ENCODE measurements around the gene ICAM5. TPM values are rescaled to one million over a fixed set of nuclear protein-coding genes. Genes with fewer than 3 reads are reported as not detected.

The ICAM5 gene
- total RNA-seq, 1 experiment from 2014 or later = 19.5 TPM

GRCh38 chr19:10256970-10257615 lies 32.7 kb upstream of the ICAM5 start:
- ChIA-PET CTCF (no interaction called here), POLR2A (no interaction called here)
- Histone ChIP-seq H3K4me1 (ENCODE audit: control insufficient read depth, insufficient read depth, low read length) (peaks cover 6% of the 10 kb centered on the region; the same call in 1 of the 2 replicates), H3K36me3 (ENCODE audit: control insufficient read depth, insufficient read depth, low read length) (peaks cover 5% of the 10 kb centered on the region; the same call in 1 of the 2 replicates), H3K27me3 (ENCODE audit: control insufficient read depth, insufficient read depth, low read length) (no peaks in the 10 kb centered on the region), H3K9me3 (ENCODE audit: control insufficient read depth, insufficient read depth, low read depth, low read length) (no peaks in the 10 kb centered on the region), H3K27ac (ENCODE audit: low read length) (no peak overlapping the region), H3K4me3 (ENCODE audit: low read depth in 2 of 2, low read length in 2 of 2) (no peak overlapping the region)
- intact Hi-C loops (cut with micrococcal nuclease; ENCODE audit: unreplicated experiment) (loop anchor here (5.0 kb wide), 1 partner anchor 130 kb away; no protein-coding TSS in a partner anchor), in situ Hi-C loops (cut with HindIII; ENCODE audit: low pct_unique_long_range_greater_than_20kb, low sequenced_read_pairs) (no loop called here)
- ATAC-seq (no peak), DNase-seq (ENCODE audit: low read depth, low spot score) (no peak)
- BruUV-seq (replicated peaks) = no TSS peak
- TF ChIP-seq, protein P1, sequence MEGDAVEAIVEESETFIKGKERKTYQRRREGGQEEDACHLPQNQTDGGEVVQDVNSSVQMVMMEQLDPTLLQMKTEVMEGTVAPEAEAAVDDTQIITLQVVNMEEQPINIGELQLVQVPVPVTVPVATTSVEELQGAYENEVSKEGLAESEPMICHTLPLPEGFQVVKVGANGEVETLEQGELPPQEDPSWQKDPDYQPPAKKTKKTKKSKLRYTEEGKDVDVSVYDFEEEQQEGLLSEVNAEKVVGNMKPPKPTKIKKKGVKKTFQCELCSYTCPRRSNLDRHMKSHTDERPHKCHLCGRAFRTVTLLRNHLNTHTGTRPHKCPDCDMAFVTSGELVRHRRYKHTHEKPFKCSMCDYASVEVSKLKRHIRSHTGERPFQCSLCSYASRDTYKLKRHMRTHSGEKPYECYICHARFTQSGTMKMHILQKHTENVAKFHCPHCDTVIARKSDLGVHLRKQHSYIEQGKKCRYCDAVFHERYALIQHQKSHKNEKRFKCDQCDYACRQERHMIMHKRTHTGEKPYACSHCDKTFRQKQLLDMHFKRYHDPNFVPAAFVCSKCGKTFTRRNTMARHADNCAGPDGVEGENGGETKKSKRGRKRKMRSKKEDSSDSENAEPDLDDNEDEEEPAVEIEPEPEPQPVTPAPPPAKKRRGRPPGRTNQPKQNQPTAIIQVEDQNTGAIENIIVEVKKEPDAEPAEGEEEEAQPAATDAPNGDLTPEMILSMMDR (IDR thresholded peaks at IDR 0.05) = no peak
- TF ChIP-seq SIN3A (IDR thresholded peaks at IDR 0.05; ENCODE audit: borderline replicate concordance, insufficient read depth, low read depth, low read length) = no peak
- TF ChIP-seq TCF7L2 (IDR thresholded peaks at IDR 0.05; ENCODE audit: low read depth, low read length) = no peak
- TF ChIP-seq POLR2AphosphoS5 (IDR thresholded peaks at IDR 0.05; ENCODE audit: low read depth, low read length) = no peak
- TF ChIP-seq REST (IDR thresholded peaks at IDR 0.05; ENCODE audit: insufficient read depth in 1 of 2, low read depth in 2 of 2, low read length in 1 of 2) = no peak

DNA sequence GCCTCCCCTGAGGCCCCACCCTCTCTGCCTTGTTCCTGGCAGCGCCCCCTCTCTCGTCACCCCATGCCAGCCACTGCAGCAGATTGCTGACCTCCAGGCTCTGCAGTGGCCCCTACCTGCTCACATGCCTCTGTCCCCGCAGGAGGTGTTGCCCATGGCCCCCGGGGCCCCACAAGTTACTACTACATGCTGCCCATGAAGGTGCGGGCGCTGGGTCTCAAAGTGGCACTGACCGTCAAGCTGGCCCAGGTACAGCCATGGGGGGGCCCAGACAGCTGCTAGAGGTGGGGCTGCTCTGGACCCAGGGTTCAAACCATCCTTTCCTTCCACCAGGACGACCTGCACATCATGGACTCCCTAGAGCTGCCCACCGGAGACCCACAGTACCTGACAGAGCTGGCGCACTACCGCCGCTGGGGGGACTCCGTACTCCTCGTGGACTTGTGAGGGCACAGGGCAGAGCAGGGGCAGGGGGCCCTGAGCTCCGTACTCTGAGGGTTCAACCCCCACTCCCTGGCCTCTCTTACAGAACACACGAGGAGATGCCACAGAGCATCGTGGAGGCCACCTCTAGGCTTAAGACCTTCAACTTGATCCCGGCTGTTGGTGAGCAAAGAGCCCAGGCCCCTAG lies 31.6 kb upstream of the ICAM5 start:
- ATAC-seq (no peak), DNase-seq (ENCODE audit: low read depth, low spot score) (no peak)
- Histone ChIP-seq H3K27ac (ENCODE audit: low read length) (no peak overlapping the region), H3K4me1 (ENCODE audit: control insufficient read depth, insufficient read depth, low read length) (peaks cover 6% of the 10 kb centered on the region; the same call in 1 of the 2 replicates), H3K36me3 (ENCODE audit: control insufficient read depth, insufficient read depth, low read length) (no peaks in the 10 kb centered on the region), H3K27me3 (ENCODE audit: control insufficient read depth, insufficient read depth, low read length) (no peaks in the 10 kb centered on the region), H3K9me3 (ENCODE audit: control insufficient read depth, insufficient read depth, low read depth, low read length) (no peaks in the 10 kb centered on the region), H3K4me3 (ENCODE audit: low read depth in 2 of 2, low read length in 2 of 2) (no peak overlapping the region)
- no peak for TF ChIP-seq POLR2AphosphoS5 (IDR thresholded peaks at IDR 0.05; ENCODE audit: low read depth, low read length)
- TF ChIP-seq, protein P1 (IDR thresholded peaks at IDR 0.05) = no peak
- TF ChIP-seq TCF7L2 (IDR thresholded peaks at IDR 0.05; ENCODE audit: low read depth, low read length) = no peak
- no peak for TF ChIP-seq REST (IDR thresholded peaks at IDR 0.05; ENCODE audit: insufficient read depth in 1 of 2, low read depth in 2 of 2, low read length in 1 of 2)
- TF ChIP-seq SIN3A (IDR thresholded peaks at IDR 0.05; ENCODE audit: borderline replicate concordance, insufficient read depth, low read depth, low read length) = no peak
- in situ Hi-C loops (cut with HindIII; ENCODE audit: low pct_unique_long_range_greater_than_20kb, low sequenced_read_pairs) = no loop called here
- BruUV-seq (replicated peaks) = no TSS peak
- intact Hi-C loops (cut with micrococcal nuclease; ENCODE audit: unreplicated experiment) = loop anchor here (5.0 kb wide), 1 partner anchor 129 kb away; no protein-coding TSS in a partner anchor
- CTCF ChIA-PET = interaction anchor here (0.5 to 1.8 kb wide), 7 partner anchors 11 to 225 kb away, joined by 3 to 13 read pairs (median 4); no protein-coding TSS in a partner anchor
- POLR2A ChIA-PET = interaction anchor here (1.0 kb wide), 1 partner anchor 122 kb away, joined by 3 read pairs; the partner anchor contains the start of gene TYK2

Data from Panc1 (cell line).